Medulla oblongata (tissue), 1 donor: Measurements from ENCODE around the gene DAD1.
"Not testable (repeated sequence)": the region's sequence is repeated elsewhere in the genome, so short reads cannot be mapped to it uniquely, and the experiment has no call there.

Experiments
- DNase-seq: peaks from one replicate; pipeline ENCODE4 v3.0.0-alpha.2; 2015; ENCODE audit errors: extremely low spot score

The DAD1 gene

DNA sequence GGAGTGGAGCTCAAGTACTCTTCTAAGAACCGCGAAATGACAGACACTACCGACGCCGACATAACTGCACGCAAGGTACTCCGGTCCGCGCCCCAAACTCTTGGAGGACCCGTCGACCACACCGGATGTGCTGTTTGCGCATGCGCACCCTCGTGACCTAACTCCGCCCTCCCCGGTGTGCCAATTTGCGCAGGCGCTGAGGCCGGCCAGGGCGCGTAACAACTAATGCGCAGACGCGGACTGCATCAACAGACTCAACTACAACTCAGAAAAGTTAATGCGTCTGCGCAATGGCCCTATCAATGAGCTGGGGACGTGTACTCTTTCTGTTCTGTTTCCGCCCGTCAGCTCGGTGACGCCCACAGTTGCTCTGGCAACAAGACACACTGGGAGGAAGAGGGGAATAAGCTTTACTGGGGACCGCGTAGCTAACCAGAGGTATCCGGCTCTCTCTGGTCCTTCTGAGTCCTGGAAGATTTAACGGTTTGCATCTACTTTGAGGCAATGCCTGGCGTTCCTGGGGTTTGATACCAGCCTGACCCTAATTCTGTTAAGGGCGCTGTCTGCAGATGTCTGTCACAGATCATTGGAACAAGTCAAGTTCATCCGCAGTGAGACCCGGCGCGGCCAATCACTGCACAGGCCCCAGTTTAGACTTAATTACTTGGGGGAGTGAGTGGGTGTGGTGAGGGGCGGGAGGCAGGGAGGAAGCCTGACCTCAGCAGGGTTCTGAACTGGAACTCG, at the start of gene DAD1:
TSS of gene DAD1 (minus strand) at position 129 of the 744 bp plus-strand sequence. CDS start at position 62, 67 bp downstream.
- DNase-seq, result peak; percentile 100

DNA sequence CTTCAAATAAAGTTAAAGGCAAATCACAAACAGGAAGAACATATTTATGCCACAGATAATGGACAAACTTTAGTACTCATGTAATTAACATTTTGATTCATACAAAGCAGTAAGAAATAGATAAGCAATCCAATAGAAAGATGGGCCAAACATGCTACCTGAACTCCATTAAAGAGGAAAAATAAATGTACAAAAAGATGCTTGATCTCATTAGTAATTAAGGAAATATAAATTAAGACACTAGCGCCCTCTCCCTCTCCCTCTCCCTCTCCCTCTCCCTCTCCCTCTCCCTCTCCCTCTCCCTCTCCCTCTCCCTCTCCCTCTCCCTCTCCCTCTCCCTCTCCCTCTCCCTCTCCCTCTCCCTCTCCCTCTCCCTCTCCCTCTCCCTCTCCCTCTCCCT, 47.0 kb upstream of the DAD1 start:
- not testable (repeated sequence) for DNase-seq

DNA sequence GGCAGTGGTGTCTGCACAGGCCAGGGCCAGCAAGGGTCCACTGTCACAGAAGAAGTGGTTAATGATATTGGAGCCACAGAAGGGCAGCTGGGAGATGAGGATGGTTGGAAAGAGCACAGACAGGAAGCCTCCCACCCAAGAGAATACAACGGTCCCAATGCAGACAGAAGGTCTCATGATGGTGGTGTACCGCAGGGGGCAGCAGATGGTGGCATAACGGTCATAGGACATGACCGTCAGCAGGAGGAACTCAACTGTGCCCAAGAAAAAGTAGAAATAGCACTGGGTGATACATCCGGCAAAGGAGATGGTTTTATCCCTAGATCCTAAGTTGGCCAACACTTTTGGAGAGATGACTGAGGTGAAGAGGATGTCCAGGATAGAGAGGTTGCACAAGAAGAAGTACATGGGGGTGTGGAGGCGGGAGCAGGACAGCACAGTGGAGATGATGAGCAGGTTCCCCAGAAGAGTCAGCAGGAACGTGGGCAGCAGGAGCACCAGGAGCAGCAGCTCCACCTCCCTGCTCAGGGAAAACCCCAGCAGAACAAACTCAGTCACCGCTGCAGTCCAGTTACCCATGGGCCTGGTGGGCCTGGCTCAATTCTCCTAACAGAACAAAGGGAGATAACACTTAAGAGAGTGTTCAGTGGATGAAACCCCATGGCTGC, 45.3 kb upstream of the DAD1 start:
- DNase-seq, result no peak

DNA sequence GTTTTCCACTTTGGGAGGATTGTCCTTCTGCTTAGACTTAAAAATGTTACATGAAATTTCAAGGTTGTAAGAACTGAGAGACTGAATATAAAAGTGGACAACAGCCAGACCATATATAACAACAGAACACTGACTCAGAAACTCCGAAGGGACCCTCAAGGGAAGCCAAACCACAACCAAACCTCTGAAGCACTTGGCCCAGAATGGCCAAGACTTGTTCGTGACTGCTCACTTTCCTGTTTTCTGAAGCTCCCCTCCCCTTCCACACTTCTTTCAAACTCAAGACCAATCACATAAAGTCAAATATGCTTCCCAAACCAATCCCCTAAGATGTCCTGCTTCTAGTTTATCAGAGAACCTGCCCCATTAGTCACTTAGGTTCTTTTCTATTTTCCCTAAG, 41.5 kb upstream of the DAD1 start:
- DNase-seq, result no peak

DNA sequence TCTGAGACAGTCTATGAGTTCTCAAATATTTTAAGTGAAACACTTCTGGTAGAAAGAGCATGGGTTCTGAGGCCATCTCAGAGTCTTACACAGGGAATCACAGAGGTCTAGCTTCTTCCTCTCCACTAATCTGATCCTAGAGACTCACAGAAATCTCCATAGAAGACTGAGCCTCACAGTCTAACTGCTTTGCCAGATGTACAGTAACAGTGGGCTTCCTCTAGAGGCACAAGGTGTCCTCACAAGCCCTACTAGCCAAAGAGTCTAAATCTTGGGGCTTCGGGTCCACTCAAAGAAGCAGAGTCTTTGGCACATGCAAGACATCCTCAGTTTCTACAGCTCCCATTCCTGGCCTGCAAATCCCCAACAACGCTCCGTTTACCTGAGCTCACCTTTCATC, 41.0 kb upstream of the DAD1 start:
- DNase-seq, result no peak

DNA sequence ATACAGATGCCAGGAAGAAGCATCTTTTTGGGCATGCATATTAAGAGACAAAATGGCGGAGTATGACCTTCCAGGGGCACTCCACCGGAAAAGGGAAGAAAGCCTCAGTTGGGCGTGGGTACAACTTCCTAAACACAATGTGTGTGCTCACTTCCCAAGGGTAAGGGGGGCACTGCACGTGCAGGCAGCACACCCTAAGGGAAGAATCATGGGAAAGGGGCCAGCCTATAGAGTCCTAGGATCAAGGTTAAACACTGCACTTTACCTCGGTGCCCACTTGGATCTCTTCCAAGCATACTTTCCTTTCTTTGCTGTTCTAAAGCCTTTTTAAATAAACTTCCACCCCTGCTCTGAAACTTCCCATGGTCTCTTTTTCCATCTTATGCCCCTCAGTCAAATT, 40.3 kb upstream of the DAD1 start:
- no peak for DNase-seq

DNA sequence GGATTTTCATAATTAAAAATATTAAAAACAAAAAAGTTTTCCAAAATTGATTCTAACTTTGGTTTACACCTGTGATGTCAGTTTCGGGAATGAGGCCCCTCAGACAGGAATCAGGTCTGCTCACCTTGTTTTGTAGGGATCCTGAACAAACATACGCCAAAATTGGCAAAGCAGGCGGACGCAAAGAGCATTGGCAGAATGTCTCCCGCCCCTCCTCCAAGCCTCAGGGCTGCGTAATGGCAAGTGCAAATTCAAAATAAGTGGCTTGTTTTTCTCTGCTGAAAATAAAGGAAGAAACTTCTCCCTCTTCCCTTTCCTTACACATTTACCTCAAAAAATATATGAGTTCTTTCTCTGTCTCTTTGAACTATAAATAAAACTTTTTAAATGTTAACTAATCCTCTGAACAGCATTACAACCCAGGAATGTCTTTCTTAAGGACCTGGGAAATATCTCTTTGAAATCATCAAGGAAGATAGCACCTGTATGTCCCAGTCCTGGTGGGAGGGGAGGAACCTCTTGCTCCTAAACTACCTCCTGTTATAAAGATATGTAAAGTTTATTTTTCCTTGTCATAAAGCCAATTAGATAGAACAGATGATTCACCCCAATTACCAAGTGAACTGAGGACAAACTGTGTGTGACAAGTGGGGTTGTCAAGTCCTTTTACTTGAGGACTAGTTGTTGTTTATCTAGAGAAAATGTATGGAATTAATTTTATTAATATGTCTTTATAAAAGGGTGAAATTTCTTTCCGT, 38.7 kb upstream of the DAD1 start:
- no peak for DNase-seq

DNA sequence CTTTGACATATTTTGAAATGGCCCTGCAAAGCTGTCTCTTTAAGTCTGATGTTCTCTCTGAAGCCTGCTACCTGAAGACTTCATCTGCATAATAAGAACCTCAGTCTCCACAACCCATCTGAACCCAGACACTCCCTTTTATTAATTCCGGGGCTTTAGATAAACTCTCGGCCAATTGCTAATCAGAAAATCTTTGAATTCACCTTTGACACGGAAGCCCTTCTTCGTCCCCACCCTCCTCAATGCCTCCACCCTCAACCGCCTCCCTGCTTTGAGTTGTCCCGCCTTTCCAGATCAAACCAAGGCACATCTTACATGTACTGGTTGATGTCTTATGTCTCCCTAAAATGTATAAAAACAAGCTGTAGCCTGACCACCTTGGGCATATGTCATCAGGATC, 37.6 kb upstream of the DAD1 start:
- DNase-seq, result no peak

DNA sequence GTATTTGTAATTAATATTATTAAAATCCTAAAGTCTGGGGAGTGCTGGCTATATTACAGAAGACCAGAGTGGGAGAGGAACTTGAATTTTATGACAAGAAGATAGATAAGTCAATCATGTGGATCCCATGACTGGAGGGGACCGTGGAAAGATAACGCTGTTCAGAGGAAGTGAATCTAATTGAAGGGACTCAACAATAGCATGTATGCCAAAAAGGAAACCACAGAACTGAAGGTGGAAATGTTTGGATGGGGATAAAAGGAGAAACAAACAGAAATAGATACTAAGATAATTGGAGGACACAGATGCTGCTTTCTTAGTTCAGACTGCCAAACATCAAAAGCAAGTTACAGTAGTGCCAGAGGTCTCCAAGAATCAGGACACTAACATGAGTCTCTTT, 34.0 kb upstream of the DAD1 start:
- DNase-seq, result peak; percentile 17

DNA sequence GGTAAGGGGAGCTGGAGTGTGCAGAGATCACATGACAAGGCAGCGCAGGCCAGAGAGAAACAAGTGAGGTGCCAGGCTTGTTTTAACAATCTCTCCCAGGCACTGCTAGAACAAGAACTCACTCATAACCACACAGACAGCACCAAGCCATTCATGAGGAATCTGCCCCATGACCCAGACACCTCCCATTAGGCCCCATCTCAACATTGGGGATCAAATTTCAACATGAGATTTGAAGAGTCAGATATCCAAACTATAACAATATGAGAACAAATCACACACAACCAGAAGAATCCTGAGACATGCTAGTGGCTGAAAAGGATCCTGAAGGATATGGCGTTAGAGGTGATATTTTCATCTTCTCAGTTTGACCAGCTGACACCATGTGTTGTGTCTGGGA, 33.2 kb upstream of the DAD1 start:
- DNase-seq, result no peak

DNA sequence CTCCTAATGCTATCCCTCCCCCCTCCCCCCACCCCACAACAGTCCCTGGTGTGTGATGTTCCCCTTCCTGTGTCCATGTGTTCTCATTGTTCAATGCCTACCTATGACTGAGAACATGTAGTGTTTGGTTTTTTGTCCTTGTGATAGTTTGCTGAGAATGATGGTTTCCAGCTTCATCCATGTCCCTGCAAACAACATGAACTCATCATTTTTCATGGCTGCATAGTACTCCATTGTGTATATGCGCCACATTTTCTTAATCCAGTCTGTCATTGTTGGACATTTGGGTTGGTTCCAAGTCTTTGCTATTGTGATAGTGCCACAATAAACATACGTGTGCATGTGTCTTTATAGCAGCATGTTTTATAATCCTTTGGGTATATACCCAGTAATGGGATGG, 26.7 kb upstream of the DAD1 start:
- not testable (repeated sequence) for DNase-seq

DNA sequence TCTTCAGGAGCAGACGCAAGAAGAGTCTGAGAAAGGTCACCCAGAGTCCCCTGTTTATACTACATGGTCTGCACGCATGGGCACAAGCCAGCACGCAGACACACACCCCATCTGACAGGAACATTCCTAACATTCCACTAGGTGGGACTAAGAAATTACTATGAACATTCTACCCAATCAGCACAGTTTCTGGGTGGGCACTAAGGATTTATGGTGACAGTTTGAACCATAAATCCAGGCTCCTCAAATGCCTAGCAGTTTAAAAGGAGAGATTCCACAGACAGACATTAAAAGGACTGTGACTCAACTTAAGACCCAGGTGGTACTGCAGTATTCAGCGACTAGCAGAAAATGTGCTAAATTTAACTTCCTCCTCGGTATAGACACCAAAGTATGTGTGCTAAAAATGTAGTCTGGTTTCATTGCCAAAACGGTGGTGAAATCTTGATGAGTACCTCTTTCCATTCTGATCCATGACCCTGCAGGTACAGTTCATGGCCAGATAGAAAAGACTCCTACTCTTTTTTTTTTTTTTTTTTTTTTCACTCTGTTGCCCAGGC, 25.3 kb upstream of the DAD1 start:
- DNase-seq, result no peak

DNA sequence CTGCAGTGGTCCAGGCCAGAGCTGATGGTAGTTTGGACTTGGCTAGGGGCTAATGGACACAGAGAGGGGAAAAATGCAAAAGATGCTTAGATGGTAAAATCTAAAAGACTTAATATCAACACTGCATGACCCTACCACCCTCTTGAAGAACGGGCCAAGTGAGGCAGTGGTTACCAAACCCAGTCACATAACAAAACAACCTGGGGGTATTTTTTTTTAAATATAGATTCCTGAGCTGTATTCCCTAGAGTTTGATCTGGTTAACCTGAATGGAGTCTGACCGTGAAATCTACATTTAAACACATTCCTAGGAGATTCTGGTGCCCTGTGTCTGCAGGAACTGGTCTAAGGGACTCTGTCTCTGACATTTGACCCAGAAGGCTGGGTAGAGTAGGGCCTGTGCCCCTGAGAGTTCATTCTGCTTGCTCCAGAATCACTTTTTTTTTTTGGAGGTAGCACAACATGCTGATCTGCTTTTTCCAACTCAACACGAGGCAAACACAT, 24.8 kb upstream of the DAD1 start:
- DNase-seq, result no peak

DNA sequence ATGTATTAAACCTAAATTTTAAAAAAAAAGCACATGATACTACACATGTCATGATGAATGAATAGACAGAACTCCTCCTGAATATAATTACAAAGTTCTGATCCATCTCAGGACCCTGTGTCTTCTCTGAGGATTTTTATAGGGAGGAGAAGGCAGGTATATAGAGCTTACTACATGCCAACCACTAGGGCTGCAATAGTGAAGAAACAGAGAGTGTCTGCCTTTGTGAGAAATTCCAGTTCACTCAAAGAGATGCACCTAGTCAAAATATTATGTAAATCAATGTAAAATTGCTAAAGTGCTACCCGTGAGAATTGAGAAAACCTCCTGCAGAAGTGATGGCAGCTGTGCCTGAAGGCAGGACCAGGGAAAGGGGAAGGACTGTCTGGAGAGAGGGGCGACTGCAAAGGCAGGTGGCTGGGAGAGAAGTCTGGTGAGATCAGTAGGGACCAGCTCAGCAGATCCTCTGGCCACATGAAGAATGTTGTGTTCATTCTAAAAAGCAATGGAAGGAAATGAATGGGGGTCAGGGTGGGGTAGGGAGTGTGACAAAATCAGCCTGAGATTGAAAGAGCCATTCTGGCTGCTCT, 24.2 kb upstream of the DAD1 start:
- DNase-seq, result no peak

DNA sequence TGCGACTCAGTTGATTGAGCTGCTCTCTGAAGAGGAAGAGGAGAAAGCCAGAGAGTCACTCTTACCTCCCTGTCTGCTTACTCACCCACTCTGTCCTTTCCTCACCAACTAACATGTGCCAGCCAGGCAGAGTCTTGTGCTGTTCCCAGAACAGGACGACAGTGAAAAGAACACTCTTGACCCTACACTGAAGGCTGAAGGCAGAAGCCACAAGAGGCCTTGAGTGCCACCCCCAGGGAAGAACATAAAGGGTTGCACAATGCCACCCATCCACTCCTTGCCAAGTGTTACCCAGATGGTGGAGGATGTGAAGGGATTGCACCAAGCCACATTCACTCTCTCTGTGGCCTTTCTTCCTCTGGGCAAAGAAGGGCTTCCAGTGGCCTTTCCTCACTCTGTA, 21.9 kb upstream of the DAD1 start:
- DNase-seq, result no peak

DNA sequence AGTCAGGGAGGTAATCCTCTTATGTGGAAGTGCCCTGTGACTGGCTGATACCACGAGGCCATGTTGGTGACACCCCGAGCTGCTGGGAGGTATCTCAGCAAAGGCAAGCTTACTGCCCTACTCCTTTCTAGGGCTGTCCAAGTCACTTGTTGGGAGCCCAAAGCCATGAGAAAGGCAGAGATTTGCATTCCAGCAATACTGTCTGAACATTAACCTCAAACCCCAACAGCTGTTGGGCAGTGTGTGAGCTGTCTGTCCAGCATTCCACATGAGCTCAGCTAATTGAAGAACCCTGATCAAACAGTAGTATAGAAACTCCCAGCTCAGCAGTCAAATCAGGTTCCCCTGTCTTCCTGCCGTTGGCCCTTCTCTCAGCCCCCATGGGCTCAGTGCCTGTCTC, 18.3 kb upstream of the DAD1 start:
- DNase-seq, result no peak

DNA sequence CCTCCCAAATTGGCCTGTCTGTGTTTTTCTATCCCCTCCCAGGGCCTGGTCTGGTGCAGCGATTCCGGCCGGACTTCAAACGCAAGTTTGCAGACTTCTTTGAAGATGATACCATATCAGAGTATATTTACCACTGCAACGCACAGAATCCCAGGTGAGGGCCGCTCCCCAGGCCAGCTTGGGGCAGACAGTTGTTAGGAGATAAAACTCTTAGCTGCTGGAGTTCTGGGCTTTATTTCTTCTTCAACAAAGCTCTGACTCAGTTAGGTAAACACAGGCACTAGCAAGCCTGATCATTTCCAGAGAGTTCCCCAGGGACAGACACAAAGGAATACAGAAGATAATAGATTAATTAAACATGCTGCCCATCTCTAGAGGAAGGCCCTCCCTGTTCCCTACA, 17.4 kb upstream of the DAD1 start:
- DNase-seq, result no peak

DNA sequence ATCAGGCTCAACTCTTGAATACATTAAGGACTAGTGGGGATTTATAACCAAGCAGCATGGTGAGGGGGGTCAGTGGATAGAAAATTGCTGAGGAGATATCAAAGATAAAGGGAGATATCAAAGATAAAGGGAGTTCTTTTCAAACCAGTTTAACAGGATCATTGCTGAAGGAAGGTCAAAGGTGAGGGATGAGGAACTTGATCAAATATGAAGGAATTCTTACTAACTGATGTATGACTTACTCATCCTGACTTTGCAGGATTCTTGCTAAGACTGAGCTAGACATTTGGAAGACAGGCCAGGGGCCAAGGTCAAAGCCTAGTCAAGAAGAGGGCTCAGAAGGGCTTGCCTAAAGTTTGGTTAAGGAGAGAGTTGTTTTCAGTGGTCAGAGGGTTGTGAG, 13.8 kb upstream of the DAD1 start:
- DNase-seq, result no peak

DNA sequence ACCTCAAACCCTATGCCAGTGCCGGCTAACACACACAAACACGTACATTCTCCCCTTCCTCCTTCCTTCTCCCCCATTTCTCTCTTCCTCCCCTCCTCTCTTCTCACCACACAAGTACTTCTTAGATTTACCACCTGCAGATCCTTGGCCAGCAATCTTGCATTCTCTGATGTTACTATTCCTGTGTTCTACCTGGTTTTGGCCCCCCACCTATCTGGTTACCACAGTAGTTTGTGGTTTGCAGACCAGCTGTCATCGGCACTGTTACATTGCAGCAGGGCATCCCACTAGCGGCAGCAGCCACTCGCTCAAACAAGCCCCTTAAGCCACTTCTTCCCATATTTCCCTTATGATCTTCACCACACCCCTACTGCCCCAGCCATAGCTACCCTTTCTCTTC, 13.0 kb upstream of the DAD1 start:
- DNase-seq, result no peak

DNA sequence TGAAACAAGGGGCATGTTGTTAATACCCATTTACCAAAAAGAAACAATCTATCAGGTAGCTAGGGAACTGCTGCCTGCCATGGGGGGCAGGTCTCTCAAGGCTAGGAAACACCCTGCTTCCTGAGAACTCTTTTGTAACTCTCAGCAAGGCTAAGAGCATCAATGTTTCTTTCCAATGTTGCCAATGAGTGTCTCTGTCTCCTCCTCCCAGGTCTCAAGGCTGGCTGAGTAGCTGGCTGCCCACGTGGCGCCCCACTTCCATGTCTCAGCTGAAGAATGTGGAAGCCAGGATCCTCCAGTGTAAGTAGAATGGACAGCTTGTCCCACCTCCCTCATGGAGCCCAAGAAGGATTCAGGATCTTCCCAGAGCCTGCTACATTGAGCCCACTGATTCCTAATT, 12.4 kb upstream of the DAD1 start:
- no peak for DNase-seq

DNA sequence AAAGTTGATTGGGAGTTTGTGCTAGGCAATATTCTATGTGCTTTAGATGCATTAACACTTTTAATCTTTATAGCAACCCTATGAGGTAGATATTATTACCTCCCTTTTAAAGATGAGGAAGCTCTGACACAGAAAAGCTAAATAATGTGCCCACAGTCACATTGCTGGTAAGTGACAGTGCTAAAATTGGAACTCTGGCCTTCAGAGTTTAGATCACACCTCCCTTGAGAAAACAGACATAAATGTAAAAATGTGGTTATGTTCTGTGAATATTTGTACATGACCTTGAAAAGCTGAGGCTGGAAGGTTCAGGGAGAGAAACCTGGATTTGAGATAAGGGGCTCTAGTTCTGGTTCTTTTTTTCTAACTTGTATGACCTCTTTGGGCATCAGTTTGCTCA, 11.0 kb upstream of the DAD1 start:
- DNase-seq, result no peak

DNA sequence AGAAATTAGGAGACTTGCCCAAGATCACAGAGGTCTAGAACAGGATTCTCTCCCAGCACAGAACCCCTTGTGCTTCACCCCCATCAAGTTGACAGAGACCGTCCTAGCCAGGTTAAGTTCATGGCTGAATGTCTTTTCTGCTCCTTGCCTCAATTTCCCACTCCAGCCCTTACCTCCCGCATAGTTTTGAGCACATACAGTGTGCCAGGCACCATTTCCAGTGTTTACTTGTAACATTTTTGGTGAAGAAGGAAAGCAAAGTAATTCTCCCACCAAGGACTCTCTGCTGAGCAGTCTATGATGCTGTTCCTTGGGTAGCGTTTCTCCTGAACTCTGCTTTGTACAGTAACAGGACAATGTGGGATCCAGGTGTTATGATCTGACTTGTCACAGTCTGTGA, 10.3 kb upstream of the DAD1 start:
- DNase-seq, result no peak
